Nephron progenitor cell (in vitro differentiated cells): ENCODE results near the gene TGFBI.

ENCODE experiments used
- DNase-seq: peaks from one replicate; pipeline ENCODE4 v3.0.0; 2021
- H3K27ac Mint-ChIP-seq: 2 replicates; pipeline ENCODE4 v1.8.0; 2021; ENCODE audit warnings: mild to moderate bottlenecking, moderate library complexity, mixed read lengths
- H3K27me3 Mint-ChIP-seq: 2 replicates; pipeline ENCODE4 v1.8.0; 2021; ENCODE audit warnings: mild to moderate bottlenecking, low read depth, mixed read lengths; ENCODE audit not compliant: poor library complexity
- H3K36me3 Mint-ChIP-seq: 2 replicates; pipeline ENCODE4 v1.8.0; 2021; ENCODE audit warnings: low read depth, mixed read lengths
- H3K4me1 Mint-ChIP-seq: 2 replicates; pipeline ENCODE4 v1.8.0; 2021; ENCODE audit warnings: mixed read lengths
- H3K4me3 Mint-ChIP-seq: 2 replicates; pipeline ENCODE4 v1.8.0; 2021; ENCODE audit warnings: mild to moderate bottlenecking, moderate library complexity, mixed read lengths
- H3K9me3 Mint-ChIP-seq: 2 replicates; pipeline ENCODE4 v1.8.0; 2021; ENCODE audit warnings: mild to moderate bottlenecking, moderate library complexity, mixed read lengths
- CTCF ChIP-seq: fragments of 200-600 bp; sonication (generic); IDR thresholded peaks from 2 replicates; pipeline ENCODE4 v1.5.0; 2021; ENCODE audit warnings: antibody characterized with exemption

TGFBI gene

GRCh38 chr5:136028782-136029742 lies at the start of gene TGFBI:
TGFBI (plus strand) TSS chr5:136028988; CDS start chr5:136029056, 68 bp downstream.
- Mint-ChIP-seq H3K4me1 (peaks cover 24% of the 10 kb centered on the region), H3K9me3 (no peaks in the 10 kb centered on the region), H3K27ac (no peak within 1 kb of the TSS)

GRCh38 chr5:135978993-135979392 lies 49.8 kb upstream of the TGFBI start:
- Mint-ChIP-seq H3K36me3 (no peaks in the 10 kb centered on the region), H3K9me3 (peaks cover 8% of the 10 kb centered on the region), H3K4me1 (no peaks in the 10 kb centered on the region), H3K27me3 (peaks cover 6% of the 10 kb centered on the region), H3K27ac (no peak overlapping the region), H3K4me3 (no peak overlapping the region)
- no peak for DNase-seq
- TF ChIP-seq CTCF = no peak

More at GRCh38 chr5:136028782-136029742, at the start of gene TGFBI:
- no peaks in the 10 kb centered on the region for H3K36me3 Mint-ChIP-seq
- H3K27me3 Mint-ChIP-seq = peaks cover 57% of the 10 kb centered on the region
- peak; percentile 79 for DNase-seq
- TF ChIP-seq CTCF = no peak
- H3K4me3 Mint-ChIP-seq = peak within 1 kb of the TSS; percentile 77

- no peak for TF ChIP-seq CTCF
- Mint-ChIP-seq H3K4me1 (no peaks in the 10 kb centered on the region), H3K27ac (no peak overlapping the region), H3K9me3 (peaks cover 12% of the 10 kb centered on the region), H3K27me3 (peaks cover 6% of the 10 kb centered on the region), H3K4me3 (no peak overlapping the region), H3K36me3 (no peaks in the 10 kb centered on the region)
- no peak for DNase-seq
Observed at GRCh38 chr5:135979510-135979909, 49.3 kb upstream of the TGFBI start.

DNA sequence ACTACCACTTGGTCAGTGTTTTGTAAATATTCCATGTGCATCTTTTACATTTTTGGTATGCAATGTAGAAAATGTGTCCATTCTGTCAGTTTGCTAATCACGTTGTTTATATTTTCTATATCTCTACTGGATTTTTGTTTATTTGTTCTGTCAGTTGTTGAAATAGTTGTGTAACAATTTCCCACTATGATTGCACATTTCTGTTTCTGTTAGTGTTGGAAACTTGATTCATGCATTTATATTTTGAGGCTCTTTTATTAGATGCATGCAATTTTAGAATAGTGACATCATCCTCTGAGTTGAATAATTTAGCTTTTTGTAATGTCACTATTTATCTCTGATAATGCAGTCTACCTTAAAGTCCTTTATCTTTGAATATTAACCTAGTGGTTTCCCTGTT lies 48.2 kb upstream of the TGFBI start:
- Mint-ChIP-seq H3K36me3 (no peaks in the 10 kb centered on the region), H3K4me1 (no peaks in the 10 kb centered on the region), H3K27ac (no peak overlapping the region), H3K9me3 (peaks cover 12% of the 10 kb centered on the region), H3K4me3 (no peak overlapping the region), H3K27me3 (peaks cover 6% of the 10 kb centered on the region)
- DNase-seq = no peak
- TF ChIP-seq CTCF = no peak

DNA sequence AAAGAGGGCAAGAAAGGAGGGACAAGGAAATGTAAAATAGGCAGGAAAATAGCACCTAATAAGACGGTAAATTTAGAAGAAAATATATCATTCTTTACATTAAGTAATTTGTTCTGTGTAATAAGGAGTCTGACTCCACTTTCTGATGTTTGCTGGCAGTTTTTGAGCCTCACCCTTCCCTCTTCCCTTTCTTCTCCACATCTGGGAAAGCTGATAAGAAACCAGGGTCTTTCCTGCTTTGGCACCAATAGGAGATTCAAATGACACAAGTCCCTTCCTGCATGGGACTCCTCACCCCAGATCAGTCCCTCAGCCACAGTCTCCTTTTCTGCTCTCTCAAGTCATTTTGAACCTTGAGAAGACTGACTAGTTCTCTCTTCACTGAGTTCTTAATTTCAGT lies 42.8 kb upstream of the TGFBI start:
- Mint-ChIP-seq H3K4me1 (peaks cover 6% of the 10 kb centered on the region), H3K9me3 (peaks cover 20% of the 10 kb centered on the region), H3K27me3 (peaks cover 3% of the 10 kb centered on the region), H3K4me3 (no peak overlapping the region), H3K27ac (no peak overlapping the region), H3K36me3 (no peaks in the 10 kb centered on the region)
- no peak for DNase-seq
- TF ChIP-seq CTCF = no peak
